Activated CD8-positive, alpha-beta memory T cell treated with anti-CD3 and anti-CD28 coated beads for 36 hours (primary cell): ENCODE data around the gene PLIN4. TPM values are rescaled to one million over a fixed set of nuclear protein-coding genes. Genes with fewer than 3 reads are reported as not detected.
"Not testable (repeated sequence)": the region's sequence is repeated elsewhere in the genome, so short reads cannot be mapped to it uniquely, and the experiment has no call there.

Experiments used
- CTCF ChIA-PET: fragments of 350-600 bp; sonication (Branson Sonifier 250); formaldehyde crosslinking; loops from one replicate; lab custom pipeline; 2021; ENCODE audit warnings: antibody characterized with exemption; lab: Charles Lee
- POLR2A ChIA-PET: fragments of 350-600 bp; sonication (Branson Sonifier 250); formaldehyde crosslinking; loops from one replicate; lab custom pipeline; 2021; ENCODE audit warnings: antibody characterized with exemption; lab: Charles Lee
- total RNA-seq, 2 experiments: library from RNA; stranded (reverse); gene quantifications; one replicate each; pipeline ENCODE4 v1.2.3, GENCODE V29; 2021

PLIN4 gene, protein sequence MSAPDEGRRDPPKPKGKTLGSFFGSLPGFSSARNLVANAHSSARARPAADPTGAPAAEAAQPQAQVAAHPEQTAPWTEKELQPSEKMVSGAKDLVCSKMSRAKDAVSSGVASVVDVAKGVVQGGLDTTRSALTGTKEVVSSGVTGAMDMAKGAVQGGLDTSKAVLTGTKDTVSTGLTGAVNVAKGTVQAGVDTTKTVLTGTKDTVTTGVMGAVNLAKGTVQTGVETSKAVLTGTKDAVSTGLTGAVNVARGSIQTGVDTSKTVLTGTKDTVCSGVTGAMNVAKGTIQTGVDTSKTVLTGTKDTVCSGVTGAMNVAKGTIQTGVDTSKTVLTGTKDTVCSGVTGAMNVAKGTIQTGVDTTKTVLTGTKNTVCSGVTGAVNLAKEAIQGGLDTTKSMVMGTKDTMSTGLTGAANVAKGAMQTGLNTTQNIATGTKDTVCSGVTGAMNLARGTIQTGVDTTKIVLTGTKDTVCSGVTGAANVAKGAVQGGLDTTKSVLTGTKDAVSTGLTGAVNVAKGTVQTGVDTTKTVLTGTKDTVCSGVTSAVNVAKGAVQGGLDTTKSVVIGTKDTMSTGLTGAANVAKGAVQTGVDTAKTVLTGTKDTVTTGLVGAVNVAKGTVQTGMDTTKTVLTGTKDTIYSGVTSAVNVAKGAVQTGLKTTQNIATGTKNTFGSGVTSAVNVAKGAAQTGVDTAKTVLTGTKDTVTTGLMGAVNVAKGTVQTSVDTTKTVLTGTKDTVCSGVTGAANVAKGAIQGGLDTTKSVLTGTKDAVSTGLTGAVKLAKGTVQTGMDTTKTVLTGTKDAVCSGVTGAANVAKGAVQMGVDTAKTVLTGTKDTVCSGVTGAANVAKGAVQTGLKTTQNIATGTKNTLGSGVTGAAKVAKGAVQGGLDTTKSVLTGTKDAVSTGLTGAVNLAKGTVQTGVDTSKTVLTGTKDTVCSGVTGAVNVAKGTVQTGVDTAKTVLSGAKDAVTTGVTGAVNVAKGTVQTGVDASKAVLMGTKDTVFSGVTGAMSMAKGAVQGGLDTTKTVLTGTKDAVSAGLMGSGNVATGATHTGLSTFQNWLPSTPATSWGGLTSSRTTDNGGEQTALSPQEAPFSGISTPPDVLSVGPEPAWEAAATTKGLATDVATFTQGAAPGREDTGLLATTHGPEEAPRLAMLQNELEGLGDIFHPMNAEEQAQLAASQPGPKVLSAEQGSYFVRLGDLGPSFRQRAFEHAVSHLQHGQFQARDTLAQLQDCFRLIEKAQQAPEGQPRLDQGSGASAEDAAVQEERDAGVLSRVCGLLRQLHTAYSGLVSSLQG (N-terminal part only)
- not detected for total RNA-seq

DNA sequence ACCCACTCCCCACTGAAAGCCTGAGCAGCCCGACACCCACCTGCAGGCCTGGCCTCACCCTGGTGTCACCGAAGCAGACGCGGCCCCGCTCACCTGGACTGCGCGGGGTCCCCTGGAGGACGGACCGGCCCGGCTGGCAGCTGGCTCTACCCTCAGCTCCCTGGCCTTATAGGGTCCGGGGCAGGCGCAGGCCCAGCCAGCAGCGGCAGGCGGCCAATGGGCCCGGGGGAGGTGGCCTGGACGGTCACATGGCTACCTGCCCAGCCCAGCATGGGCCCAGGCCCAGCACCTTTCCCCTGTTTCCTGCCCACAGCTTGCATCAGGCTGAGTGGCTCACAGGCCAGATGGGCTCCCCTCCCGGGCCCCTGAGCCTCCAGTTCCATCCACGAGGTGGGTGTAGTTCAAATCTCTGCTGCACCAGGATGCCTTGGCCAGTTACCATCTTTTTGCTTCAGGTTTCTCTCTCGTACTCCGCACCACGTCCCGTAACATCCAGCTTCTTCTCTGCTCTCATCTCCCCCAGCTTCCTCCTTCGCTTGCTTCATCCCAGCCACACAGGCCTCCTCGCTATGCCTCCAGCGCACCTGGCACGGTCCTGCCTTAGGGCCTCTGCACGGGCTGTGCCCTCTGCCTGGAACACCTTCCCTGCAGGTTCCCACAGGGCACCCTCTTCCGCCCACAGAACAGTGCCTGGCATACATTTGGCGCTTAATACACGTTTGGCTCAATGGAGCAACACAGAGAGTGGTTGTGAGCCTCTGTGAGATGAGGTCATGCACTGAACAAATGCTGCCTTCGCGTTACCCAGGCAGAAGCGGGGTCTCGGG, at the start of gene PLIN4:
PLIN4 (minus strand) TSS at position 142 of the 827 bp plus-strand sequence. CDS start 214 bp downstream, outside the sequence.
- CTCF ChIA-PET, result no interaction called here
- POLR2A ChIA-PET, result no interaction called here

DNA sequence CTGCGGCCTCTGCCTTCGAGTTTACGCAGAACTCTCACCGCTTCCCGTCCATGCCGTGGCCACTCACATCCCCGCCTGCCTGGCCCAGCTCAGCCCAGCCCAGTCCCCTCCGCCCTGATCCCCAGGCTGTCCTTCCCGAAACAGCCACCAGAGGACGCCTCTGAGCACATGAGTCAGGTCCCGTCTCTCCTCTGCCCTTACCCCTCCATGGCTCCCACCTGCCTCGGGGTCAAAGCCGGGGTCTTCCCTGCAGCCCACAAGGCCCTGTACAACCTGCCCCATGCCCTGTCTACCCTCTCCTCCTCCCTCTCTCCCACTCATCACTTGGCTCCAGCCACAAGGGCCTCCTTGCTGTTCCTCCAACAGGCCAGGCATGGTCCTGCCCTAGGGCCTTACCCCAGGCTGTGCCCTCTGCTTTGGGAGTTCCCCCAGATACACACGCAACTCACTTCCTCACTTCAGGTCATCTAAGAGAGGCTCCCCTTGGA, 49.3 kb upstream of the PLIN4 start:
- POLR2A ChIA-PET, result no interaction called here

DNA sequence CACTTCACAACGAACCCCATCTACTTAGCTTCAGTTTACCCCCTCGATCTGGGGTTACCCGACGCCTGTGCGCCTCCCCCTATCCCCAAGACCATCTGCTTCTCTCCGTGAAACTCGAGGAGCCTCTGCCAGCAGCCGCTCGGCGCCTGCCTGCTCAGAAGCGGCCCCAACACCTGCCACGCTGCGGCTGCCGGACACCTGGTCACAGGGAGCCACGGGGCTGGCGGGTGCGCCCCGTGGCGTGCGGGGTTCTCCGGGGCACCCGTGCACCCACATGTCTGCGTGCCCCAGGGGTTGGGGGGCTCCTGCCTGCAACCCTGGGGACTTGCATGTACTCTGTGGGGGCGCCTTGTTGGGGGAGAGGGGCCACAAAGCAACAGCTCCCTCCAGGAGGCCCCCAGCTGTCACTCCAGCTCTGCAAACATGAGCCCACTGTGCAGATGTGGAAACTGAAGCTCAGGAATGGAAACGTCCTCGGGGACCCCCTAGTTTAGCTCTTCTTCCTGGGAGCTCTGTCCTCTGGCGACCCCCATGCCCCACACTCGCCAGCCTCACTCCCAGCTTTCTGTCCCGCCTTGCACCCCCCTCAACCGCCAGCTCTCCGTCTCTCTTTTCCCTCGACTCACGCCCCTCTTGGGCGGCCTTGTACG, 48.2 kb upstream of the PLIN4 start:
- ChIA-PET CTCF (interaction anchor here (0.6 to 6.3 kb wide), 5 partner anchors 44 to 74 kb away, joined by 3 to 44 read pairs (median 4); no protein-coding TSS in a partner anchor), POLR2A (interaction anchor here (0.5 kb wide), 1 partner anchor 145 kb away, joined by 4 read pairs; no protein-coding TSS in a partner anchor)

More for the DNA sequence above, 49.3 kb upstream of the PLIN4 start:
- CTCF ChIA-PET, result interaction anchor here (0.8 to 6.3 kb wide), 5 partner anchors 20 to 73 kb away, joined by 3 to 44 read pairs (median 4); no protein-coding TSS in a partner anchor

DNA sequence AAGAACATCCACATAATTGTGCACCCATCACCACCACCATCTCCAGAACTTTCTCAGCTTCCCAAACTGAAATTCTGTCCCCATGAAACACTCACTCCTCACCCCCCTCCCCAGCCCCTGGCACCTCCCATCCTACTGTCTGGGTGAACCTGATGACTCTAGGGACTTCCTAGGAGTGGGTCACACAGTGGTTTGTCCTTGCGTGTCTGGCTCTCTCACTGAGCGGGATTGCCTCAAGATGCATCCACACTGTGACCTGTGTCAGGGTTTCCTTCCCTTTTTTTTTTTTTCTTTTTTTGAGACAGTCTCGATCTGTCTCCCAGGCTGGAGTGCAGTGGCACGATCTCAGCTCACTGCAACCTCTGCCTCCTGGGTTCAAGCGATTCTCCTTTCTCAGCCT, 45.3 kb upstream of the PLIN4 start:
- CTCF ChIA-PET, POLR2A ChIA-PET: not testable (repeated sequence)

DNA sequence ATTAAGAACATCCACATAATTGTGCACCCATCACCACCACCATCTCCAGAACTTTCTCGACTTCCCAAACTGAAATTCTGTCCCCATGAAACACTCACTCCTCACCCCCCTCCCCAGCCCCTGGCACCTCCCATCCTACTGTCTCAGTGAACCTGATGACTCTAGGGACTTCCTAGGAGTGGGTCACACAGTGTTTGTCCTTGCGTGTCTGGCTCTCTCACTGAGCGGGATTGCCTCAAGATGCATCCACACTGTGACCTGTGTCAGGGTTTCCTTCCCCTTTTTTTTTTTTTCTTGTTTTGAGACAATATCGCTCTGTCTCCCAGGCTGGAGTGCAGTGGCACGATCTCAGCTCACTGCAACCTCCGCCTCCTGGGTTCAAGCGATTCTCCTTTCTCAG, 43.8 kb upstream of the PLIN4 start:
- CTCF ChIA-PET, POLR2A ChIA-PET: not testable (repeated sequence)

DNA sequence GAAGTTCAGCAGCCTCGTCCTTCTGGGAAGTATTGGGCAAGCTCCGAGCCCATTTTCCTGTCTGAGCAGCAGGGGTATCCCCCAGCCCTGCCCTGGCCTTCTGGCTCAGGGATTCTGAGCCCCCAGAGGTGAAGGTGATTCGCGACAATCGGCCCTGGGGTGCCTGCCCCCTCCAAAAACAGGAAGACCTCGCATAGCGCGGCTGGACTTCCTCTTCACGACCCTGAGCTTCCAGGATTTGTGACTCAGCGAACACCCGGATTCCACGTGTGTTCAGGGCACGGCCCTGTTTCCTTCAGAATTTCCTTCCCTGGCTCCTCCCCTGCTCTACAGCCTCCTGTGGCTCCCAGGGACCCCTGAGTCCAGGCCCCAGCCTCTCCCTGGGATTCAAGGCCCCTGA, 41.3 kb upstream of the PLIN4 start, which contains the start of gene SEMA6B:
SEMA6B (minus strand) TSS at position 116 of the 400 bp plus-strand sequence. CDS start 1,227 bp downstream, outside the sequence.
- ChIA-PET POLR2A (no interaction called here), CTCF (interaction anchor here (0.6 to 2.7 kb wide), 5 partner anchors 10 to 327 kb away, joined by 3 to 10 read pairs (median 3); no protein-coding TSS in a partner anchor)

DNA sequence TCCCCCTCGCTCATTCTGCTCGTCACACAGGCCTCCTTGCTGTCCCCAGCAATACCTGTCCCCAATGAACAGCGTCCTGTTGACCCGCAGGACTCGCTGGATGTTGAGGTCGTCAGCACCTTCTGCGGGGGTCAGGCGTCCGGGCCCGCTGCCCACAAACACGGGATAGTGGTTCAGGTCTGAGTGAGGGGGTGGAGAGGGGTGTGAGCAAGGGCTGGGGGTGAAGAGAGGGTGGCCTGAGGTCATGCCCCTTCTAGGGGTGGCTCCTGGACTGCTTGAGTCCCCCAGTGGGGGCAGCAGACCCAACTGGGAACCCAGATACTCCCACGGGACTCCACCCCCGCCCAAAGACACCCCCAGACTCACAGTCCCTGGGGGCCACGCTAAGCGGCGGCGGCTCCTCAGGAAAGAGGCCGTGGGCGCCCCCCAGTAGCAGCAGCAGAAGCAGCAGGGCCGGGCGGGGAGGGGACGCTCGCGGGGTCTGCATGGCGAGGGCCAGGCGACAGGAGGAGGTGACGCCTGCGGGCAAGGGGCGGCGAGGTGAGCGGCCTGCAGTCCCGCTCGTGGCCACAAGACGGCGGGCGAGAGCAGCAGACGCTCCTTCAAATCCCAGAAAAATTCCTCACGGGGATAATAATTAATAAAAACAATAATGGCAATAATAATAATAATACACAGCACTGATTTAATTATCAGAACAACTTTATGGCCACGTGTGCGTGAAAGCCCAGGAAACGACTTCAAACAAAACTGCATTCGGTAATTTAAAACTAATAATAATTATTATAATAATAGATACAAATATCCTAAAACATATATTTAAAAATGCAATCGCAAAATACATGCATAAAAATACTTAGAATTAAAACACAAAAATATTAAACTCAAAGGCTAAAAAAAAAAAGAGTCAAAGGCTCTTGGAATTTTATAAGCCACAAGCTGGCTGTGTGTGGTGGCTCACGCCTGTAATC, 40.0 kb upstream of the PLIN4 start:
- ChIA-PET CTCF (interaction anchor here (1.0 to 2.7 kb wide), 4 partner anchors 12 to 78 kb away, joined by 3 to 10 read pairs (median 4); no protein-coding TSS in a partner anchor), POLR2A (no interaction called here)

DNA sequence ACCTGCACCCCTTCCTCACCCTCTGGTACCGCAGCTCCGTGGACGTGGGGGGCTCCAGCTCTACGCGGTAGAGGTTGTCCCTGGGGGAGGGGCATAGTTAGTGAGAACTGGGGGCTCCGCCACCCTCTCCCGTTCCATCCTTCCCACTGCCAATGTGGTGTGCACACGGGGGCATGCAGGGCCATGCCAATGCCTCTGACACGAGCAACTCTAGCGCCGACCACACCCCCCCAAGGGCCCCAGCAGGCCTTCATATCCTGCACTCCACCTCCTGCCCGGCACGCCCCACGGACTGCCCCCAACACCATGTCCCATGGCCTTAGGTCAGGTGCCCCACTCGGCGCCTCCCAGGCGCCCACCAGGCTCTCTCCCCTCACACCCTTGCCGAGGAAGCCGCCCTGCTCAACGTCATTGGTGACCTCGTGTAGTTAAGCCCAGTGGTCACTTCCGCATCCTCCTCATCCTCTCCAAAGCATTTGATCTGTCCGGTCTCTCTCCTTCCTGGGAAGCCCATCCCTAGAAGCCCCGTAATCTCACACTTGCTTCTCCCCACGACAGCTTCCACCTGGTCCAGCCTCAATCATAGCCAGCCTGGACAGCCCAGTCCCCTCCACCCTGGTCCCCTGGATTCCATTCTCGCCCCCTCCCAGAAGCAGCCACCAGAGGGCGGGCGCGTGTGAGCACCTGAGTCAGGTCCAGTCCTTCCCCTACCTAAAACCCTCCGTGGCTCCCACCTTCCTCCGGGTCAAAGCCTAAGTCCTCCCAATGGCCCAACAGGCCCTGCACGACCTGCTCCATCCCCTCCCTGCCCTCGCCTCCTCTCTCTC, 39.1 kb upstream of the PLIN4 start:
- POLR2A ChIA-PET, result no interaction called here

DNA sequence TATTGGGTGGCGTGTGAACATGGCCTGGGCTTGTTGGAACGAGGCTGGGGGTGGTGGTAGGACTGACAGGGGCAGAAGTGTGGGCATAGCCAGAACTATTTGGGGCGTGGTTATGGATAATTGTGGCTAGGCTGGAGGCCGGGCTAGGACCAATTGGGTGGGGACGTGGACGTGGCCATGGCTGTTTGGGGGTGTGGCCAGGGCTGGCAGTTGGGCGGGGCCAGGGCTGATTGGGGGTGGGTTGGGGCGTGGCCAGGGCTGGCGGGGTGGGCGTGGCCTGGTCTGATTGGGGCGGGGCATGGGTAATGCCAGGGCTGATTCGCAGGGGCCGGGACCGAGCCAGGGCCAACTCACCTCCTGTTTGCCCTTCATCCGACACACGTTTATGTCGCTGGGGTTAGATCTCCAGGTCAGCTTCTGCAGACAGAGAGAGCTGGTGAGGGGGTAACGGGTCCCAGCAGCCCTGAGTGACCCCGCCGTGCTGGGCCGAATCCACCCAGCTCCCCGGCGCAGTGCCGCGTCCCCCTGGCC, 38.4 kb upstream of the PLIN4 start:
- ChIA-PET CTCF (no interaction called here), POLR2A (no interaction called here)

More for the DNA sequence above, 39.1 kb upstream of the PLIN4 start:
- CTCF ChIA-PET, result no interaction called here

DNA sequence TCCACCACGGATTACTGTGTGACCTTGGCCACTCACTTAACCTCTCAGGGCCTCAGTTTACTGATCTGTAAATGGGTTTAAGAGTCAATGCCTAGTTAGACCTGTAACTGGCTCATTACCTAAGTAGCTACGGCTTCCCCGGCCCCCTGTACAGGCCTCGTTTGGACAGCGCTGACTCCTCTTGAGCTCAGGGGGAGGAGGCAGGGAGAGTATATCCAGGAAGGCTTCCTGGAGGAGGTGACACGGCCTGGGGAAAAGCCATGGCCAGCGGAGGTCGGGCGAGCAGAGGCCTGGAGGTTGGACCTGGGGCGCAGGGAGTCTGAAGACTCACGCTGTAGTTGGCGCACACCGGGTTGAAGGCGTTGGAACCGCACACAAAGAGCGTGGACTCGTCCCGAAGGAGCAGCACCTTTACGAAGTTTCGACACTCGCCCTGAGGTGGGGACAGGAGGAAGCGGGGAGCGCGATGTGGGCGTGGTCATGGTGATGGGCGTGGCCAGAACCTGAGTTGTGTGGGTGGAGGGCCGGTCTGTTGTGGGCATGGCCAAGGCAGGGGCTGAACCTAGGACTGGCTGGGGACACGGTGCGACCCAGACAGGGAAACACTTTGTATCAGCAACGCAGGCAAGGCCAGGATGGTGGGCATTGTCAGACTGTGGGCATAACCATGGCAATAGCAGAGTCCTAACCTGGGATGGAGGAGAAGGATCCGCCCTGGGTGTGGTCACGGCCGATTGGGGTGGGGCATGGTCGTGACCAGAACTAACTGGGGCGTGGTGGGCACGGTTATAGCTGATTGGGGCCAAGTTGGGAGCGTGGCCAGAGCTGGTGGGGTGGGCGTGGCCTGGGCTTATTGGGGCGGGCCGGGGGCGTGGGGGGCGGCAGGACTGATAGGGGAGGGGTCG, 37.6 kb upstream of the PLIN4 start:
- ChIA-PET CTCF (no interaction called here), POLR2A (no interaction called here)

DNA sequence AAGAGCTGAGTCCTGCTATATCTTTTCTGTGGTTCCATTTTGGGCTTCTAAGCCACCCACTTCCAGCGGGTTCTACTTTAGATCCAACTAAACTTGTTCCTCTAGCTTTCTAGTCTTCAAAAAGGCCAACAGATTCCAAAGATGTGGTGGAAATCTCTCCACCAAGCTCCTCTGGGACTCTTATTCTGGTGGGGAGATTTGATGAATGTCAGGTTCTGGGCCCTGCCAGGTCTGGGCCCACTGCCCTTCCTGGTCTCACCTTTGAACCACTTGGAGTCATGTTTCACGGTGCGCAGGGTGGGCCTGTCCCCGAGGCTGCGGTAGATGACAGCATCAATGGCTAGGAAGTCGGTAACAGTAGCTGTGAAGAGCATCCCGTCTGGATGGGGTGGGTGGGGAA, 36.4 kb upstream of the PLIN4 start:
- POLR2A ChIA-PET, result no interaction called here
- CTCF ChIA-PET, result interaction anchor here (0.9 kb wide), 2 partner anchors 30 to 82 kb away, joined by 3 to 4 read pairs; no protein-coding TSS in a partner anchor

DNA sequence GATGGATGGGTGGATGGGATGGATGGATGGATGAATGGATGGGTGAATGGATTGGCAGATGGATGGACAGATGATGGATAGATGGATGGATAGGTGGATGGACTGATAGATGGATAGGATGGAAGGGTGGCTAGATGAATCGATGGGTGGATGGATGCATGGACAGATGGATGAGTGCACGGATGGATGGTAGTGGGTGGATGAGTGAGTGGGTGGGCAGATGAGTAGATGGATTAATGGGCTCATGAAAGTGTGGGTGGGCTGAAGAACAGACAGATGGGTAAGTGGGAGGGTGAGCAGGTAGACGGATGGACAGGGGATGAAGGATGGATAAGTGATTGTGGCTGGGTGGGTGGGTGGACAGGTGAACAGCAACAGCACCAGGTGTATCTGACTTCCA, 35.5 kb upstream of the PLIN4 start:
- CTCF ChIA-PET, result no interaction called here
- POLR2A ChIA-PET, result no interaction called here

DNA sequence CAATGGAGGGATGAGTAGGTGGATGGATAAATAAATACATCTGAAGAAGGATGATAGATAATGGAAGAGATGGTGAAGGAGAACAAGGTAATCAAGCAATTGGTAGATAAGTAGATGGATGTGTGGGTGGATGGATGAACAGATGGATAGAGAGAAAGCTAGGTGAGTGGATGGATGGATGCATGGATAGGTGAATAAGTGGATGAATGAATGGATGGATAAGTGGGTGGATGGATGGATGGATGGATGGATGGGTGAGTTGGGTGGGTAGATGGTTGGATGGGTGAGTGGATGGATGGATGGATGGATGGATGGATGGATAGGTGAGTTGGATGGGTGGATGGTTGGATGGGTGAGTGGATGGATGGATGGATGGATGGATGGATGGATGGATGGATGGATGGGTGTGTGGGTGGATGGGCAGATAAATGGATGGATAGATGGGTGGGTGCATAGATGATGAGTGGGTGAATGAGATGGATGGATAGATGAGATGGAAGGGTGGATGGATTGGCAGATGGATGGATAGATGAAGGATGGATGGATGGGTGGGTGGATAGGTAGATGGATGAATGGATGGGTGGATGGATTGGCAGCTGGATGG, 34.9 kb upstream of the PLIN4 start:
- ChIA-PET POLR2A (no interaction called here), CTCF (no interaction called here)

DNA sequence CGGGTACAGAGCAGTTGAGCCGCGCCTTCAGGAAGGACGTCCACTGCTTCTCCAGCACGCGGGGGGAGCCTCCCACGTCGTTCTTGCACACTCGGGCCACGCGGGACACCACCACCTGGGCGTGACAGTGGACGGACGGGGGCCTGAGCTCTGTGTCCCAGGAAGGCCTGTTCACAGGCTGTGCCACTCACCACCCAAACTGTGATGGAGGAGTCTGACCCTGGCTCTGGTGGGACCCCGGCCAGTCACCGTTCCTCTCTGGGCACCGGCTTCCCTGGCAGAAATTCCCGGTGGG, 34.2 kb upstream of the PLIN4 start:
- ChIA-PET POLR2A (no interaction called here), CTCF (no interaction called here)
